GM18499 (cell line): Measurements from ENCODE around the gene GADD45A.
"Not testable (repeated sequence)": the region's sequence is repeated elsewhere in the genome, so short reads cannot be mapped to it uniquely, and the experiment has no call there.

Source experiments
- ATAC-seq: cut with Tn5 transposase; IDR thresholded peaks from one replicate; pipeline ENCODE4 v1.9.1; 2021; ENCODE audit warnings: moderate number of reproducible peaks; ENCODE audit not compliant: insufficient read depth, unreplicated experiment

GADD45A gene

DNA sequence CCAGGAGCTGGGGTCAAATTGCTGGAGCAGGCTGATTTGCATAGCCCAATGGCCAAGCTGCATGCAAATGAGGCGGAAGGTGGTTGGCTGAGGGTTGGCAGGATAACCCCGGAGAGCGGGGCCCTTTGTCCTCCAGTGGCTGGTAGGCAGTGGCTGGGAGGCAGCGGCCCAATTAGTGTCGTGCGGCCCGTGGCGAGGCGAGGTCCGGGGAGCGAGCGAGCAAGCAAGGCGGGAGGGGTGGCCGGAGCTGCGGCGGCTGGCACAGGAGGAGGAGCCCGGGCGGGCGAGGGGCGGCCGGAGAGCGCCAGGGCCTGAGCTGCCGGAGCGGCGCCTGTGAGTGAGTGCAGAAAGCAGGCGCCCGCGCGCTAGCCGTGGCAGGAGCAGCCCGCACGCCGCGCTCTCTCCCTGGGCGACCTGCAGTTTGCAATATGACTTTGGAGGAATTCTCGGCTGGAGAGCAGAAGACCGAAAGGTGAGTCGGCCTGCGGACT, at the start of gene GADD45A:
Gene GADD45A (plus strand): TSS at position 135 of the 491 bp plus-strand sequence. CDS start 294 bp downstream, at position 429.
- peak; percentile 83 for ATAC-seq

GRCh38 chr1:67636146-67636545, 48.9 kb upstream of the GADD45A start:
- ATAC-seq = no peak

- no peak for ATAC-seq
Measured at GRCh38 chr1:67639361-67639760, 45.6 kb upstream of the GADD45A start.

DNA sequence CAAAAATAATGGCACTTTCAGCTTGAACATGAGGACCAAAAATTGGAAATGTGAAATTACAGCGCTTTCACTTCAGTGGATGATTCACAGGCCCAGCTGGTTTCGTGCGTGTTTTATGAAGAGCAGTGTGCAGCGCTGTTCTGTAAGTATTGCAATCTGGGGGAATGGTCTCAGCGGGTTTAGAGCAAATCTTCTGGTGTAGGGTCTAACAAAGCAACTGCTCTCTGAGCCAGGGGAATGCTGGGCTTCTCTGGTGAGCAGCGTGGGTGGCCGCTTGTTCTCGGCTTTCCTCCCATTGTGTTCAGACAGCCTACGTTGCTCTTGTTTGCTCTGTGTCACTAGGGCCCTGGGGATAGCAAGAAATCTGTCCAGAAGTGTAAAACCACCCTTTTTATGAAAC, 42.4 kb upstream of the GADD45A start:
- ATAC-seq = no peak

GRCh38 chr1:67644566-67644965, 40.4 kb upstream of the GADD45A start:
- ATAC-seq = no peak

DNA sequence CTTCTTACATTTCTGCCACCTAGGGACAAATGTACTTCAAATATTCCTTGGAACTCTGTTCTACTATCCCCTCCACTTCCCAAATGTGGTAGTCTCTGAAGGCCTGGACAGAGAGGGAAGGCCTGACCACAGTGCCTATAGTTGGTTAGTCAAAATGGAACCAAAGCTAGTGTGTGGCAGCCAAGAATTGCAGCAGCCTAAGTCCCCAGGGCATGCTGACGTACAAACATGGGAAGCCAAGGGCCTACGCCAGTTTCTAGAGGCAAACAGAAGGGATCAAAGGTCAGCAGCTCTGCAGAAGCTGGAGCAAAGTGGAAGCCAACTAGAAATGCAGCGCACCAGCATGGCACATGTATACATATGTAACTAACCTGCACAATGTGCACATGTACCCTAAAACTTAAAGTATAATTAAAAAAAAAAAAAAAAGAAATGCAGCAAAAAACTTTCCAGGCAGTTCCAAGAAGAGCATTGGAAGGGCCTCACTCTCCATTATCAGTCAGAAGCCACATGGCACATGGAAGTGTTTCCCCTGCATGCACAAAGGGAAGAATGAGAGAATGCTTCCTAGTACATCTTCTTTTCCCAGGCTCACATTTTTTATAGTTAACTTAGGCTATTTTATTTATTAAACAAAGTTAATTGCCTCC, 39.4 kb upstream of the GADD45A start:
- ATAC-seq = no peak

DNA sequence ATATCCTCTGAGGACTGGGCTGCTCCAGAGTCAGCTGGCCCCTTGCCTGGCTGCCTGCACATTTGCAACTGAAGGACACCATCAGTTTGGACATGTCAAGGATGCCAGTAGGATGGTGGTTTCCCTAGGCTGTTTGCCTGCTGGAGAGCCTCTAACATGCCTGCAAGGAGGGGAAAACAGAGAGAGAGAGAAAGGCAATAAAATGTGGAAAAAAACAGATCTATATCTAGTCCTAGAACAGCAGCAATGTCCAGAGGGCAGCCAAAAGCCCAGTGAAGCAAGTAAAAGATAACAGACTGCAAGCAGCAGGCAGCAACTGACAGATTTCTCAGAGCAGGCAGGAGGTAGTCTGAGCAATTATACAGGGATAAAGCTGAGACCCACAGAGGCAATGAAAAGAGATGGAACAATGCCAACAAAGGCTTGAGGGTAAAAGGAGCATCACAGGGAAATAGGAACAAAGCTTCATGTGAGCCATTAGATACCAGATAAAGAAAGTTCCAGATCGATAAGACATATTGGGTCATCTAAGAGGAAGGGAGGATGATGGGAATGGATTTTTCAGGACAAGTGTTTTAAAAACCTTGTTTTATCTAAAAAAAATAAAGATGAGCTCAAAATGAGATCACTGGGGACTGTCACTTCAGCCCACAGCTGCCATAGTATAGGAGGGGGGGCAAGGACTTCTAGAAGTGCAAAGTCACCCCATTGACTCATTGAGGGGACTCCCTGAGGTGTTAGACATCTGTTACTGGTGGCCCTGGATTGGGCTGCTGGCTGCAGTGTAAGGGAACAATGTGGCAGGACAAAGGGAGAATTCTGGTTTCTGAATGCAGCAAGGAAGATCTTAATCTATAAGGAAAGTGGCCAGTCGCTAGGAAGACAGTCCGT, 38.6 kb upstream of the GADD45A start:
- no peak for ATAC-seq

DNA sequence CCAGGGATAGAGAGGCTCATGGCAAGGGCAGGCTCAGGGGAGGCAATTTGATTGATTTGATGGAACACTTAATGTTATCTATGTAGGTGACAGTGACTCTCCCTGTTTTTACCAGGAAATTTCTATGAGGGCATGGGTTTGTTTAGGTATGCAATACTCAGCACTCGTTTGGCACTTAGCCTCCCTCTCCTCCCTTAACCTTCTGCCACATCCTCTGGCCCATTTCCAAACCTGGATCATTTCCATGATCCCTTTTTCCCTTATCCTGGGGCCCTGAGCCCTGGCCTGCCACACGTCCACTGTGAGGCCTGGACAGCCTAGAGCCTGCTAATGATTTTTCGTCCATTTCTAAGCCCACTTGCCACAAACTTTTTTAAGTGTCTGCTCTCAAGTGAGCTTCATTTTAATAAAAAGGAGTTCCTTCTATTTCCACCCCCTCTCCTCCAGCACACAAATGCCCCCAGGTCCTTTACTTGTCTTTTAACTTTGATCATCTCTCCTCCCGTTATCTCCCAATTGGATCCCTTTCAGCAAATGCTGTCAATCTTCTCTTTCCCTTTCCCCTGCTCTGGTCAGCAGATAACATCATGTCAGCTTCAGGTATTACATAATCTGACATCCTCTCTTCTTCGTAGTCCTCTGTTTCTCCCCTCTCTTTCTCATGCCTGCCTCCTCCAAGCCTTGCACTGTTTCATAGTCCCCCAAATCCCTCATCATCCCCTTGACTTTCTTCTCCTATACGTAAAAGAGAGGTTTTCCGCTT, 37.8 kb upstream of the GADD45A start:
- ATAC-seq = no peak

- no peak for ATAC-seq
Measured at GRCh38 chr1:67647814-67648358, 37.1 kb upstream of the GADD45A start.

DNA sequence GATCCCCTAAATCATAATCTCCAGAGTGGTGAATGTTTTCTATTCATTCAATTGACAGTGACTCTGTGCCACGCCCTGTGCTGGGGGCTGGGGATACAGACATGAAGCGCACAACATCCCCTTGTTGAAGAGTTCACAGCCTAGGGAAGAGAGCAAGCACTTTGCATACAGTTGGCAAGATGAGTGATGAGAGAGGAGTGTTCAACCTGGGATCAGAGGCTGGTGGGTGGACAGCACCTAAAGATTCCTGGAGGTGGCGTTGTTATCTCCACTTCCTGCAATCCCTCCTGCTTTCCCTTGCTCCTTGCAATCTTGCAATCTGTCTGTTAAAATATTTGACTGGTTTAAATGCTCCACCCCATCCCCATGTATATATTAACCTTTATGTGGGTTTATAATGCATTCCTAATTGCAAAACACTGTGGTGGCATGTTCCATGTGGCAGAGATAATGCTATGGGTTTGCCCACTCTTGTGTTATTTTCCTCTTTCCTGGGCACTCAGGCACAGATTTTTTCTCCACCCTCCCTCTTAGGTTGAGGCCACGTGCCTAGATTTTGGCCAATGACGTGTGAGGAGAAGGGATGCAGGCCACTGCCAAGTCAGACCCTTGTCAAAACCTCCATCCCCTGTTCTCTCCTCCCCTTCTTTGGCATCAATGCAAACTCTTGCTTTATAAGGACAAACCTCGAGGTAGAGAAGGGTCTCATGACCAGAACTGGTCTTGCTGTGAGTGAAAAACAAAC, 36.2 kb upstream of the GADD45A start:
- ATAC-seq = no peak

DNA sequence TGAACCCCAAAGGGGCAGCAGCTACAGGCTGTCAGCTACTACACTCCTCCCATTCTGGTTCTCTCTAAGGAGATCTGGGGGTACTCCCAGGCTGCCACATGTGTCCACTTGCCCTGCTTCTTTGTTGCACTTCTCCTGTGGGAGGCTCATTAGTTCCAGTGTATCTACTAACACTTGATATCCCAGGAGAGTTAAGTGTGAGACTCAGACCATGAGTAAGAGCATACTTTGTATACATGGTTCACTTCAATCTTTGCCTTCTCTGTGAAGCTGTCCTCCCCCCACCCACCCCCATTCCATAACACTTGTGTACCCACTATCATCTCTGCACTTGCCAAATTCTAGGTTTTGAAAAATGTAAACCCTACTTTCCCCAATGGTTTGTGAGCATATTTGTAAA, 34.9 kb upstream of the GADD45A start:
- no peak for ATAC-seq

GRCh38 chr1:67651031-67651430, 34.0 kb upstream of the GADD45A start:
- ATAC-seq = no peak

DNA sequence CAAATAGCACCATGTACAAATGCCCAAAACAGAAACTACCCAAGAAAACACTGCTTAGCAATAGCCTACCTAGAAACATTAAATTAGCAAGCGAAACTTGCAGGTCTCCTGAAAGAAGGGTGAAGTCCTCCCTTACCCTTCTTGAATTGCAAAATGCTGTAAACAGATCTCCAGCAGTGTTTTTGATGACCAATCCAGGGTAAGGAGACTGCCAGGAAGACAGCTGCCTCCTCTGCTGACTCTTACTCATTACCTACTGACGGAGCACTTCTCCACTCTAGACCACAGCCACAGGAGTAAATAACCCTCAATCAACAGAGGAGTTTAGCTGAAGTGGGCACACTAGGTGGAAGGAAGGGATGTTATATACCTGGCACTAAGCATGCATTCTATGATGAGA, 32.2 kb upstream of the GADD45A start:
- no peak for ATAC-seq

- no peak for ATAC-seq
Measured at GRCh38 chr1:67653304-67653703, 31.7 kb upstream of the GADD45A start.

DNA sequence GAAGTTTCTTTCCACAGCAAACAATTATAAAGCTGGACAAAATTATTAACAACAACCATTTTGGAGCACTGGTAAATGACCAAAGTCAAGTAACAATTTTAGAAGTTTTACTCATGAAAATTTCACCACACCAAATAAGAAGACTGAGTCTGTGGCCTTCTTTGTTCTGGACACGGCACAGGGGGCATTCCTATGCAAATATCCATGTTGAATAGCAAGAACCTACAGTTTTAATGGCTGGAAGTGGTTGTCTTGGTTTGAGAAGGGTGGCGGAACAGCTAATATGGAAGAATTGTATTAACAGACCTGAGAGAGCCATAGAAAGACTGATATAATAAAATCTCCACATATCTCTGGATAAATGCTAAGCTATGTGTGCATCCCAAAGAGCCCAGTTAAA, 29.4 kb upstream of the GADD45A start:
- ATAC-seq = no peak

DNA sequence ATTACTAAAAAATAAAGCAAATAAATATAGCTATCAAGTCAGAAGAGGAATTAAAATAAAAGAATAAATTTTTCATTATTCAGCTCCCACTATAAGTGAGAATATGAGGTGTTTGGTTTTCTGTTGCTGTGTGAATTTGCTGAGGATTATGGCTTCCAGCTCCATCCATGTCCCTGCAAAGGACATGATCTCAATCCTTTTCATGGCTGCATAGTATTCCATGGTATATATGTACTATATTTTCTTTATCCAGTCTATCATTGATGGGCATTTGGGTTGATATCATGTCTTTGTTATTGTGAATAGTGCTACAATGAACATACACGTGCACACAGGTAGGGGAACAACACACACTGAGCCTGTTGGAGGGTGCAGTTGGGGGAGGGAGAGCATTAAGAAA, 27.8 kb upstream of the GADD45A start:
- ATAC-seq = not testable (repeated sequence)

DNA sequence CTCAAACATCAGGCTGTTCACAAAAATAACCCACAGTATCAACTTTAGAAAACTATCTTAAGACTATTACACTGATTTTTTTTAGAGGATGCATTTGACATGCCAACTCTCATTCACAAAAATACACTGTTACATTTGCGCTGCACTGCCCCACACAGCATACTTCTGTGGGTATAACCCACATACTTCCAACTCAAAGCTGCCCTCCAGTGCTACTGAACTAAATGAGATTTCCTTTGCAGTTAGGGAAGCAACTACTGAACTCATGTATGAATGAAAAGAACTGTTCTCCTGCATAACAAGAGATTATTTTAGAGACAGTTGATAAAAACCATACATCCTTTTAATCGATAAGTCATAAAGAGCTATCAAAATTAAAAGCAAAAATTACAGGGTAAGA, 25.8 kb upstream of the GADD45A start:
- ATAC-seq = no peak

GRCh38 chr1:67662884-67663283, 22.1 kb upstream of the GADD45A start:
- ATAC-seq = no peak

- ATAC-seq = no peak
Measured at GRCh38 chr1:67664048-67664447, 21.0 kb upstream of the GADD45A start.

DNA sequence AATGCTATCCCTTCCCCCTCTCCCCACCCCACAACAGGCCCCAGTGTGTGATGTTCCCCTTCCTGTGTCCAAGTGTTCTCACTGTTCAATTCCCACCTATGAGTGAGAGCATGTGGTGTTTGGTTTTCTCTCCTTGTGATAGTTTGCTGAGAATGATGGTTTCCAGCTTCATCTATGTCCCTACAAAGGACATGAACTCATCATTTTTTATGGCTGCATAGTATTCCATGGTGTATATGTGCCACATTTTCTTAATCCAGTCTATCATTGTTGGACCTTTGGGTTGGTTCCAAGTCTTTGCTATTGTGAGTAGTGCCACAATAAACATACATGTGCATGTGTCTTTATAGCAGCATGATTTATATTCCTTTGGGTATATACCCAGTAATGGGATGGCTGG, 19.7 kb upstream of the GADD45A start:
- ATAC-seq = not testable (repeated sequence)
